Measurements from ENCODE around the gene CCDC107. TPM values are rescaled to one million over a fixed set of nuclear protein-coding genes. Genes with fewer than 3 reads are reported as not detected.
A peak's percentile ranks its signal among the peaks of the same experiment; 100 is the strongest.

CCDC107 gene
- total and polyA plus RNA-seq, 2 of the 13 experiments (the other 11 are each of a cell fraction or from before 2014, with no cell fraction given), result 7.1 to 15.2 TPM

DNA sequence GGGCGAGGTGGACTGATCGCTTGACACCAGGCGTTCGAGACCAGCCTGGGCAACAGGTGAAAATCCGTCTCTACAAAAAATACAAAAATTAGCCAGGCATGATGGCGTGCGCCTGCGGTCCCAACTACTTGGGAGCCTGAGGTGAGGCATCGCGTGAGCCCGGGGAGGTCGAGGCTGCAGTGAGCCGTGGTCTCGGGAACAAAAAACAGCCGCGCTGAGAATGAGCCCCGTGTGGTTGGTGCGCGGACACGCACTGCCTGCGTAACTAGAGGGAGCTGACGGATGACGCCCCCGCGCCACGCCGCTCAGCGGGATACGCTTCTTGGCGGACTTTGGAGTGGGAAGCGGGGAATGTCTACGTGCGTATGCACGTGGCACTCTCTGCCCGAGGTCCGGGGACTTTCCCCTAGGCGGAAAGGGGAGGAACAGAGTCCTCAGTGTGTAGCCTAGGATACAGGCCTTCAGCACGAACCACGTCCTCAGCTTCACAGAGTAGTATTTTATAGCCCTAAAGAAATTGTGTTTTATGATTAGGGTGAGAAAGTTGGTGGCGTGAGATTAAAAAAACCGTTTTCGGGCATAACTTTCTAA, 451 bp upstream of the CCDC107 start, which contains the start of gene RMRP (continued):
- TF ChIP-seq, protein P1, sequence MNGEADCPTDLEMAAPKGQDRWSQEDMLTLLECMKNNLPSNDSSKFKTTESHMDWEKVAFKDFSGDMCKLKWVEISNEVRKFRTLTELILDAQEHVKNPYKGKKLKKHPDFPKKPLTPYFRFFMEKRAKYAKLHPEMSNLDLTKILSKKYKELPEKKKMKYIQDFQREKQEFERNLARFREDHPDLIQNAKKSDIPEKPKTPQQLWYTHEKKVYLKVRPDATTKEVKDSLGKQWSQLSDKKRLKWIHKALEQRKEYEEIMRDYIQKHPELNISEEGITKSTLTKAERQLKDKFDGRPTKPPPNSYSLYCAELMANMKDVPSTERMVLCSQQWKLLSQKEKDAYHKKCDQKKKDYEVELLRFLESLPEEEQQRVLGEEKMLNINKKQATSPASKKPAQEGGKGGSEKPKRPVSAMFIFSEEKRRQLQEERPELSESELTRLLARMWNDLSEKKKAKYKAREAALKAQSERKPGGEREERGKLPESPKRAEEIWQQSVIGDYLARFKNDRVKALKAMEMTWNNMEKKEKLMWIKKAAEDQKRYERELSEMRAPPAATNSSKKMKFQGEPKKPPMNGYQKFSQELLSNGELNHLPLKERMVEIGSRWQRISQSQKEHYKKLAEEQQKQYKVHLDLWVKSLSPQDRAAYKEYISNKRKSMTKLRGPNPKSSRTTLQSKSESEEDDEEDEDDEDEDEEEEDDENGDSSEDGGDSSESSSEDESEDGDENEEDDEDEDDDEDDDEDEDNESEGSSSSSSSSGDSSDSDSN (CRISPR knock-in tag; IDR thresholded peaks at IDR 0.05), result peak; percentile 78; the same call in 1 of the 2 replicates
- TF ChIP-seq ZNF564 (CRISPR knock-in tag; IDR thresholded peaks at IDR 0.05) (peak; percentile 92), ZMAT3 (CRISPR knock-in tag; conservative IDR thresholded peaks at IDR 0.05) (peak; percentile 97), ZNF550 (CRISPR knock-in tag; IDR thresholded peaks at IDR 0.05; ENCODE audit: borderline replicate concordance) (peak; percentile 86; the same call in 1 of the 2 replicates), HMG20A (CRISPR knock-in tag; IDR thresholded peaks at IDR 0.05; ENCODE audit: borderline replicate concordance) (peak; percentile 60; the same call in 1 of the 2 replicates), ZNF788 (CRISPR knock-in tag; IDR thresholded peaks at IDR 0.05; ENCODE audit: borderline replicate concordance) (peak; percentile 99), ZNF737 (CRISPR knock-in tag; IDR thresholded peaks at IDR 0.05; ENCODE audit: borderline replicate concordance) (0 out of 2 replicates have a peak, but pooled peaks have one; percentile 76), ZNF235 (CRISPR knock-in tag; IDR thresholded peaks at IDR 0.05; ENCODE audit: borderline replicate concordance) (no peak), TAF1 (CRISPR knock-in tag; IDR thresholded peaks at IDR 0.05) (peak; percentile 51), ZNF33A (CRISPR knock-in tag; IDR thresholded peaks at IDR 0.05; ENCODE audit: borderline replicate concordance) (peak; percentile 58; the same call in 1 of the 2 replicates), KDM5B (CRISPR knock-in tag; IDR thresholded peaks at IDR 0.05; ENCODE audit: borderline replicate concordance) (0 out of 2 replicates have a peak, but pooled peaks have one; percentile 52), HNF4G (IDR thresholded peaks at IDR 0.05; ENCODE audit: borderline replicate concordance, low read depth, low read length) (peak; percentile 90), HNF4G (CRISPR knock-in tag; IDR thresholded peaks at IDR 0.05; ENCODE audit: borderline replicate concordance, low read depth) (peak; percentile 93), ZNF720 (CRISPR knock-in tag; IDR thresholded peaks at IDR 0.05) (no peak), ZNF101 (CRISPR knock-in tag; IDR thresholded peaks at IDR 0.05; ENCODE audit: borderline replicate concordance, low read depth) (no peak), ZNF382 (CRISPR knock-in tag; IDR thresholded peaks at IDR 0.05; ENCODE audit: borderline replicate concordance) (no peak)
- TF ChIP-seq, protein P2, sequence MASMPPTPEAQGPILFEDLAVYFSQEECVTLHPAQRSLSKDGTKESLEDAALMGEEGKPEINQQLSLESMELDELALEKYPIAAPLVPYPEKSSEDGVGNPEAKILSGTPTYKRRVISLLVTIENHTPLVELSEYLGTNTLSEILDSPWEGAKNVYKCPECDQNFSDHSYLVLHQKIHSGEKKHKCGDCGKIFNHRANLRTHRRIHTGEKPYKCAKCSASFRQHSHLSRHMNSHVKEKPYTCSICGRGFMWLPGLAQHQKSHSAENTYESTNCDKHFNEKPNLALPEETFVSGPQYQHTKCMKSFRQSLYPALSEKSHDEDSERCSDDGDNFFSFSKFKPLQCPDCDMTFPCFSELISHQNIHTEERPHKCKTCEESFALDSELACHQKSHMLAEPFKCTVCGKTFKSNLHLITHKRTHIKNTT (CRISPR knock-in tag; IDR thresholded peaks at IDR 0.05), result peak; percentile 82; the same call in 1 of the 2 replicates
- TF ChIP-seq, protein P3, sequence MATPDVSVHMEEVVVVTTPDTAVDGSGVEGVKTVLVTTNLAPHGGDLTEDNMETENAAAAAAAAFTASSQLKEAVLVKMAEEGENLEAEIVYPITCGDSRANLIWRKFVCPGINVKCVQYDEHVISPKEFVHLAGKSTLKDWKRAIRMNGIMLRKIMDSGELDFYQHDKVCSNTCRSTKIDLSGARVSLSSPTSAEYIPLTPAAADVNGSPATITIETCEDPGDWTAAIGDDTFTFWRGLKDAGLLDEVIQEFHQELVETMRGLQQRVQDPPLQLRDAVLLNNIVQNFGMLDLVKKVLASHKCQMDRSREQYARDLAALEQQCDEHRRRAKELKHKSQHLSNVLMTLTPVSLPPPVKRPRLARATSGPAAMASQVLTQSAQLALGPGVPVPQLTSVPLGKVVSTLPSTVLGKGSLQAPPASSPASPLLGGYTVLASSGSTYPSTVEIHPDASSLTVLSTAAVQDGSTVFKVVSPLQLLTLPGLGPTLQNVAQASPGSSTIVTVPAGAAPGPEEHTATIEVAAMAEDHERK (CRISPR knock-in tag; IDR thresholded peaks at IDR 0.05; ENCODE audit: low read depth), result peak; percentile 89
- TF ChIP-seq, protein P4, sequence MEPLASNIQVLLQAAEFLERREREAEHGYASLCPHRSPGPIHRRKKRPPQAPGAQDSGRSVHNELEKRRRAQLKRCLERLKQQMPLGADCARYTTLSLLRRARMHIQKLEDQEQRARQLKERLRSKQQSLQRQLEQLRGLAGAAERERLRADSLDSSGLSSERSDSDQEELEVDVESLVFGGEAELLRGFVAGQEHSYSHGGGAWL (CRISPR knock-in tag; IDR thresholded peaks at IDR 0.05), result peak; percentile 88
